Common myeloid progenitor, CD34-positive (primary cell): ENCODE data around the gene HCN4.

Source experiments
- CTCF ChIA-PET: fragments of 350-600 bp; sonication (Branson Sonifier 250); formaldehyde crosslinking; loops from one replicate; lab custom pipeline; 2021; ENCODE audit warnings: antibody characterized with exemption; lab: Charles Lee
- POLR2A ChIA-PET: fragments of 350-600 bp; sonication (Branson Sonifier 250); formaldehyde crosslinking; loops from one replicate; lab custom pipeline; 2021; ENCODE audit warnings: antibody characterized with exemption; lab: Charles Lee
- DNase-seq, 3 donors: peaks; one replicate each; pipeline versions ENCODE4 v3.0.0 to v3.0.0-alpha.2; 2013
- H3K27ac ChIP-seq, 2 experiments: 1 replicate in 1 of 2; 2 replicates in 1 of 2; pipeline ENCODE4 v1.7.0; 2013; ENCODE audit warnings: inconsistent platforms in 2 of 2, low read length in 2 of 2, mild to moderate bottlenecking in 2 of 2, low read depth in 1 of 2, moderate library complexity in 1 of 2; ENCODE audit not compliant: severe bottlenecking in 2 of 2, insufficient read depth in 1 of 2, poor library complexity in 1 of 2
- H3K27me3 ChIP-seq, 5 experiments: replicated peaks in 2 of 5; 1 replicate in 3 of 5; 2 replicates in 2 of 5; pipeline versions ENCODE4 v1.6.1 to v1.7.0; 2013; ENCODE audit warnings: low read length in 4 of 5, mild to moderate bottlenecking in 2 of 5, moderate library complexity in 2 of 5, inconsistent platforms in 1 of 5; ENCODE audit not compliant: insufficient read depth in 5 of 5, control insufficient read depth in 4 of 5
- H3K36me3 ChIP-seq, 4 experiments: 1 replicate in 2 of 4; 2 replicates in 2 of 4; pipeline versions ENCODE4 v1.6.1 to v1.7.0; 2013; ENCODE audit warnings: low read length in 3 of 4, control low read depth in 1 of 4, mild to moderate bottlenecking in 1 of 4; ENCODE audit not compliant: control insufficient read depth in 4 of 4, insufficient read depth in 4 of 4
- H3K4me1 ChIP-seq, 4 experiments: 1 replicate in 3 of 4; 2 replicates in 1 of 4; pipeline versions ENCODE4 v1.6.1 to v1.7.1; 2013; ENCODE audit warnings: low read length in 3 of 4, mild to moderate bottlenecking in 3 of 4, control low read depth in 1 of 4, inconsistent platforms in 1 of 4, moderate library complexity in 1 of 4; ENCODE audit not compliant: control insufficient read depth in 4 of 4, insufficient read depth in 4 of 4; ENCODE audit errors: control extremely low read depth in 1 of 4
- H3K4me3 ChIP-seq, 7 experiments: 1 replicate in 4 of 7; 2 replicates in 3 of 7; pipeline versions ENCODE4 v1.5.1 to v1.7.0; 2013; ENCODE audit warnings: mild to moderate bottlenecking in 7 of 7, low read length in 6 of 7, moderate library complexity in 6 of 7, inconsistent platforms in 2 of 7, low read depth in 2 of 7, control low read depth in 1 of 7; ENCODE audit not compliant: insufficient read depth in 4 of 7, control insufficient read depth in 1 of 7; ENCODE audit errors: extremely low read depth in 1 of 7
- H3K9me3 ChIP-seq, 5 experiments: 1 replicate in 4 of 5; 2 replicates in 1 of 5; pipeline versions ENCODE4 v1.6.1 to v1.7.1; 2013; ENCODE audit warnings: low read length in 4 of 5, mild to moderate bottlenecking in 2 of 5, inconsistent platforms in 1 of 5, low read depth in 1 of 5, moderate library complexity in 1 of 5; ENCODE audit not compliant: control insufficient read depth in 4 of 5, insufficient read depth in 2 of 5; ENCODE audit errors: control extremely low read depth in 1 of 5
- WGBS: methylation state at CpG from one replicate; pipeline ENCODE4 v1.1.5; 2013; ENCODE audit not compliant: insufficient coverage; 5-methylcytosine and 5-hydroxymethylcytosine counted together

HCN4 gene

DNA sequence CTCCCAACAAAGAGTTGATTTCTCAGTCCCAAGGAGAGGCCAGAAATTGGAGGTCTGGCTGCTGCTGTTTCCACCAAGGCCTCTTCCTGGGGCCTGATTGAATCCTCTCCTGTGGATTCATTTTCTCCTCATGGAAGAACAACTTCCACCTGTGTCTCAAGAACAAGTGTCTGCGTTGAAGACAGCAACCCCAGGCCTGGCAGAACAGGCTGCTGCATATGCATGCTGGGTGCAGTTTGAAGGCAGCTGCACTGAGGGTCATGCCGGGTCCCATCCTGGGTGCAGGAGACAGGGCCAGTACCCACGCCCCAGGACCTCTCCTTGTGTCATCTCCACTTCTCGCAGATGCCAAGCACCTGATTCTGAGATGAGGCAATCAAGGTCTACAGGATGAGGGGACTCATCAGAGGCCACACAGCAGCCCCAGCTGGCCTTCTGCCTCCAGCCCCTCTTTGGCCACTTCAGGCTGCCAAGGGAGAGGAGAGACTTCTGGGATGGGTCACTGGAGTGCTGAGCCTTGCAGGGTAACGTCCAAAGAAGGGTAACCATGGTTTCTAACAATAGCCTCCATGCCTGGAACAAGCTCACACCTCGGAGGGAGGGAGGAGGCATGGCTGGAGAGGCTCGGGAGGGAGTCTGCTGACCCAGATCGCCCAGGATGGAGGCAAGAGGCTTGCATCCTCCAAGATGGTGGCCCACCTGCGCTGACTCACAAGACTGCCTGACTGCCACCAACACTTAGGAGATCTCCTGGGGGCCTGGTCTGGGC lies 30.0 kb downstream of the HCN4 start:
- CTCF ChIA-PET, result interaction anchor here (1.5 to 1.6 kb wide), 2 partner anchors 10 to 382 kb away, joined by 3 to 4 read pairs; no protein-coding TSS in a partner anchor
- Histone ChIP-seq H3K4me3 (no peak overlapping the region), H3K36me3 (no peaks in the 10 kb centered on the region), H3K27me3 (peaks cover 0 to 12% (median 0%) of the 10 kb centered on the region in 5 experiments), H3K9me3 (peaks cover 0 to 5% (median 3%) of the 10 kb centered on the region in 5 experiments), H3K4me1 (no peaks in the 10 kb centered on the region), H3K27ac (no peak overlapping the region)
- 86% methylated on average over 8 of the region's 9 CpGs for WGBS
- DNase-seq, result no peak
- POLR2A ChIA-PET, result no interaction called here

DNA sequence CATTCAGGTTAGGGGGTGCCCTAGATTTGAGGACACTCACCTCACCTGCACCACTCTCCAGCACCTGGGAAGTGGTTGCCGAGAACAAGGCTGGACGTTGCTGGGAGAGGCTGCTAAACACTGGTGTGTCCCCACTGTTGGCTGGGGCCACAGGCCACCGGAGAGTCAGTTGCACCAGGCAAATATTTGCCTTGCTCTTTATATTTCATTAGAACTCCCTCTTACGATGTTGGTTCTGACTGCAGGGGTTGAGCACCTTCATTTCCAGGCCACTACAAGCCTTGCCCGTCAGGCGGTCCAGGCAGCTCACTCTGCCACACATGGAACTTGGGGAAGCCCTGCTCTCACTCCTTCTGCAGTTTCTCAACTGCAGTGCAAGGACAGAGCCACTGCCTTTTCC lies 30.7 kb downstream of the HCN4 start:
- peaks cover 0 to 12% (median 1%) of the 10 kb centered on the region in 5 experiments for H3K27me3 ChIP-seq
- CTCF ChIA-PET, result no interaction called here

DNA sequence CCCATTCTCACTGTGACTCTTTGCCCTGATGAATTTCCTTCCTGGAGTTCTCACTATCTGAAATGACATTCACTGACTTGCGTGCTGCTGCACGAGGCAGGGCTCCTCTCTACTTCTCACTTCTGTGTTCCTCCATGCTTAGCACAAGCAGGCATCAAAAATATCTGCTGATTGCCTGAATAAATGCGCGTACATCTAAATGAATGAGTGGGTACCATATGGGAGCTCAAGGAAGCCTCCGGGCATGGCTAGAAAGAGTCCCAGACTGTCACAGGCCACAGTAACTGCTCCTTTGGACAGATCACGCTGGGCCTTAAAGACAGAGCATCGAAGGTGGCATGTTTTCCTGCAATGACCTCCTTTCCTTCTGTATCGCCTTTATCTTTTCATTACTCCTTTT lies 31.6 kb downstream of the HCN4 start:
- ChIA-PET CTCF (no interaction called here), POLR2A (no interaction called here)
- Histone ChIP-seq H3K4me1 (no peaks in the 10 kb centered on the region), H3K9me3 (no peaks in the 10 kb centered on the region), H3K27ac (no peak overlapping the region), H3K36me3 (no peaks in the 10 kb centered on the region), H3K4me3 (no peak overlapping the region), H3K27me3 (peaks cover 0 to 10% (median 1%) of the 10 kb centered on the region in 5 experiments)
- DNase-seq, result no peak
- WGBS, result 83% methylated on average over 7 of the region's 8 CpGs

More for the DNA sequence above, 30.7 kb downstream of the HCN4 start:
- Histone ChIP-seq H3K36me3 (no peaks in the 10 kb centered on the region), H3K27ac (no peak overlapping the region), H3K4me3 (no peak overlapping the region), H3K4me1 (no peaks in the 10 kb centered on the region), H3K9me3 (peaks cover 0 to 2% (median 1%) of the 10 kb centered on the region in 5 experiments)
- DNase-seq, result no peak
- POLR2A ChIA-PET, result no interaction called here
- 91% methylated on average over 6 of the region's 6 CpGs for WGBS

DNA sequence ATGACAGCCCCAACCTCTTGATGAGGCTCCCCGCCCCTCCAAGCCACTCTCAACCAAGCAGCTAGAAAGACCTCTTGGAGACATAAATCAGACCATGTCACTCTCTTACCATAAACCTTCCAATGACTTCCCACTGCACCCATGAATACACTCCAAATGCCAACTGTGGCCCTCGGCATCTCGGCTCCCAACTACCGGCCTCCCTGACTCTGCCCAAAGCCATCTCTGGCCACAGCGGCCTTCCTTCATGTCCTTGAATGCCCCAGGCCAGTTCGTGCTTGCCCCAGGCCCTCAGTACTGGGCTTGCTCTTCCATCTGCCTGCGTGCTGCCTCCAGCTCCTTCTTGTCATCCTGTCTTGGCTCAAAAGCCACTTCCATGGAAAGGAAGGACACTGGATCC lies 32.0 kb downstream of the HCN4 start:
- no peak for DNase-seq
- no peak overlapping the region for H3K27ac ChIP-seq
- no peaks in the 10 kb centered on the region for H3K9me3 ChIP-seq
- H3K27me3 ChIP-seq, result peaks cover 0 to 10% (median 1%) of the 10 kb centered on the region in 5 experiments
- 96% methylated on average over 7 of the region's 7 CpGs for WGBS
- ChIA-PET POLR2A (no interaction called here), CTCF (no interaction called here)
- H3K36me3 ChIP-seq, result no peaks in the 10 kb centered on the region
- no peaks in the 10 kb centered on the region for H3K4me1 ChIP-seq
- no peak overlapping the region for H3K4me3 ChIP-seq

DNA sequence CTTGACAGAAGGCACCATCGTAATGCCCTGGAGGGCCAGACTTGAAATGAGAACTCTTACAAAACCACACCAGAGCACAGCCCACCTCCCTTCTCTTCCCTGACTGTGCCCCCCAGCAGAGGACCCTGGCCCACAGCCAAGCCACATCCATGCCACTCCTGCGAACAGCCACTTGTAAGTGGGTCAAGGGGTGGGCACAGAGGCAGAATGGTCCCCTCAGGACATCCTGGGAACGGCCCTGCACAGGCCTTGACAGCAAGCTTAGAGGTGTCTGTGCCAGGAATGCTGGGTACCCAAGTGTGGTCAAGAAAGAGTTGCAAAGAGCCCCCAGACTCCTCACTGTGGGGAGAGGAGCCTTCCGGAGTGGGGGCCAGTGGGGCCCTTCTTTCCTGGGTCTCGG lies 33.3 kb downstream of the HCN4 start:
- POLR2A ChIA-PET, result no interaction called here
- no peaks in the 10 kb centered on the region for H3K36me3 ChIP-seq
- CTCF ChIA-PET, result interaction anchor here (0.6 kb wide), 1 partner anchor 27 kb away, joined by 3 read pairs; no protein-coding TSS in a partner anchor

DNA sequence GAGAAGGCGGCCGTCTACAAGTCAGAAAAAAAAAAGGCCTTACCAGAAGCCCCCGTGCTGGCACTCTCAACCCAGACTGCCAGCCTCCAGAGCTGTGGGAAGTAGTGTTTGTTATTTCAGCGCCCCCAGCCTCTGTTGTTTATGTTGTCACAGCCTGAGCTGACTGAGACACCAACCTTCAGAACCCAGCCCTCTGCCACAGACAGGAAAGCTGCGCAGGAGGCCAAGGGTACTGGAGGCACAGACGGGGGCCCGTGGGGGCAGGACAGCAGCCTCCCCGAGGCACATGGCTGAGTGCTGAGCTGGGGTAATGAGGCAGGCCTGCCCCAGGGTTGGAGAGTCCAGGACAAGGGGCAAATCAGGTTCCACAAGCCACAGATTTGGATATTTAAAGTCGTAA lies 33.7 kb downstream of the HCN4 start:
- Histone ChIP-seq H3K36me3 (no peaks in the 10 kb centered on the region), H3K4me3 (no peak overlapping the region), H3K4me1 (no peaks in the 10 kb centered on the region), H3K27me3 (peaks cover 0 to 10% (median 1%) of the 10 kb centered on the region in 5 experiments), H3K9me3 (no peaks in the 10 kb centered on the region), H3K27ac (no peak overlapping the region)
- POLR2A ChIA-PET, result no interaction called here
- 67% methylated on average over 9 of the region's 9 CpGs for WGBS
- no peak for DNase-seq
- CTCF ChIA-PET, result interaction anchor here (0.6 kb wide), 1 partner anchor 26 kb away, joined by 3 read pairs; no protein-coding TSS in a partner anchor

More for the DNA sequence above, 33.3 kb downstream of the HCN4 start:
- no peaks in the 10 kb centered on the region for H3K9me3 ChIP-seq
- 57% methylated on average over 3 of the region's 5 CpGs for WGBS
- H3K4me1 ChIP-seq, result no peaks in the 10 kb centered on the region
- no peak overlapping the region for H3K4me3 ChIP-seq
- DNase-seq, result no peak
- peaks cover 0 to 10% (median 1%) of the 10 kb centered on the region in 5 experiments for H3K27me3 ChIP-seq
- no peak overlapping the region for H3K27ac ChIP-seq

DNA sequence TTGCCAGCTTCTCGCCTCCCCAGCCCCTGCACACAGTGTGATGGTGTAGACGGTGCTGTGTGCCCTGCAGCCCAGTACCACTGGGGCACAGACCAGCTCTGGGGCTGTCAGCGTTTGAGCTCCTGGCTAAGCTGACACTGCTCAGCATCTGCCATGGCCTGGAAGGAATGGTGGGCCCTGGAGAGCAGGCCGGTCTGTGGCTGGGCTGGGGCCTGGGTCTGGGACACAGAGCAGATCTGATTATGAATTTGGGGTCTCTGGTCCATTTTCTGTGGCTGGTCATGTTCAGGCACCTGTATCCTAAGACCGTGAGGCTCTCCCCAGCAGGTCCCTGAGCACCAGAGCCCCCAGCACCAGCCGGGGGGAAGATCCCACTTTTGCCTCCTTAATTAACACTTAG lies 34.7 kb downstream of the HCN4 start:
- peaks cover 0 to 10% (median 1%) of the 10 kb centered on the region in 5 experiments for H3K27me3 ChIP-seq
- ChIA-PET CTCF (no interaction called here), POLR2A (no interaction called here)

More for the DNA sequence above, 34.7 kb downstream of the HCN4 start:
- H3K4me3 ChIP-seq, result no peak overlapping the region
- no peaks in the 10 kb centered on the region for H3K9me3 ChIP-seq
- WGBS, result 83% methylated on average over 5 of the region's 6 CpGs
- H3K27ac ChIP-seq, result no peak overlapping the region
- DNase-seq, result no peak
- H3K36me3 ChIP-seq, result no peaks in the 10 kb centered on the region
- H3K4me1 ChIP-seq, result no peaks in the 10 kb centered on the region
